IPS DF 6.9 (cell line): ENCODE measurements around the gene PLXNA3.
"Not testable (repeated sequence)": the region's sequence is repeated elsewhere in the genome, so short reads cannot be mapped to it uniquely, and the experiment has no call there.

ENCODE experiments used
- DNase-seq: peaks from one replicate; pipeline ENCODE4 v3.0.0-alpha.2; 2013; ENCODE audit warnings: low read depth, low spot score
- H3K27ac ChIP-seq: one replicate; pipeline ENCODE4 v1.5.1; 2013; ENCODE audit warnings: low read length, control low read depth
- H3K27me3 ChIP-seq: 2 replicates; pipeline ENCODE4 v1.6.1; 2013; ENCODE audit warnings: mild to moderate bottlenecking, low read length; ENCODE audit not compliant: control insufficient read depth, insufficient read depth
- H3K36me3 ChIP-seq: 2 replicates; pipeline ENCODE4 v1.6.1; 2013; ENCODE audit warnings: low read length; ENCODE audit not compliant: control insufficient read depth, insufficient read depth
- H3K4me1 ChIP-seq: 2 replicates; pipeline ENCODE4 v1.6.1; 2013; ENCODE audit warnings: low read length; ENCODE audit not compliant: control insufficient read depth, insufficient read depth
- H3K4me3 ChIP-seq: 2 replicates; pipeline ENCODE4 v1.5.1; 2013; ENCODE audit warnings: mild to moderate bottlenecking, low read length
- H3K9me3 ChIP-seq: 2 replicates; pipeline ENCODE4 v1.6.1; 2013; ENCODE audit warnings: low read length, inconsistent platforms; ENCODE audit not compliant: control insufficient read depth, insufficient read depth
- WGBS: extraction: QIAGEN DNeasy Blood & Tissue Kit; methylation state at CpG from one replicate; pipeline ENCODE4 v1.1.7; 2013; ENCODE audit warnings: mixed read lengths, missing lambda C conversion rate; ENCODE audit not compliant: insufficient read length, insufficient coverage; 5-methylcytosine and 5-hydroxymethylcytosine counted together

The PLXNA3 gene

GRCh38 chrX:154487518-154488290 is 29.6 kb downstream of the PLXNA3 start:
- no peaks in the 10 kb centered on the region for H3K9me3 ChIP-seq
- WGBS: no CpG with 5 or more reads among the region's 28 CpGs
- H3K4me3 ChIP-seq: no peak overlapping the region
- H3K27ac ChIP-seq: no peak overlapping the region
- no peak for DNase-seq
- peaks cover 3% of the 10 kb centered on the region; the same call in 1 of the 2 replicates for H3K36me3 ChIP-seq
- no peaks in the 10 kb centered on the region for H3K27me3 ChIP-seq
- peaks cover 2% of the 10 kb centered on the region; the same call in 1 of the 2 replicates for H3K4me1 ChIP-seq

- peaks cover 2% of the 10 kb centered on the region; the same call in 1 of the 2 replicates for H3K4me1 ChIP-seq
- no peak overlapping the region for H3K27ac ChIP-seq
- DNase-seq: no peak
- no peaks in the 10 kb centered on the region for H3K27me3 ChIP-seq
- no peak overlapping the region for H3K4me3 ChIP-seq
- WGBS: no CpG with 5 or more reads among the region's 20 CpGs
- no peaks in the 10 kb centered on the region for H3K9me3 ChIP-seq
- H3K36me3 ChIP-seq: peaks cover 3% of the 10 kb centered on the region; the same call in 1 of the 2 replicates
Observed at GRCh38 chrX:154488336-154489075, 30.4 kb downstream of the PLXNA3 start.

GRCh38 chrX:154489182-154489581 is 31.1 kb downstream of the PLXNA3 start:
- Histone ChIP-seq H3K4me3 (no peak overlapping the region), H3K27ac (no peak overlapping the region)
- no CpG with 5 or more reads among the region's 4 CpGs for WGBS

GRCh38 chrX:154490021-154490413 is 31.9 kb downstream of the PLXNA3 start:
- Histone ChIP-seq H3K9me3 (no peaks in the 10 kb centered on the region), H3K4me3 (peak overlapping the region; percentile 53; the same call in 1 of the 2 replicates), H3K27ac (no peak overlapping the region), H3K27me3 (no peaks in the 10 kb centered on the region), H3K4me1 (peaks cover 2% of the 10 kb centered on the region; the same call in 1 of the 2 replicates), H3K36me3 (no peaks in the 10 kb centered on the region; the same call in 1 of the 2 replicates)
- no peak for DNase-seq
- WGBS: no CpG with 5 or more reads among the region's 19 CpGs

More at GRCh38 chrX:154489182-154489581, 31.1 kb downstream of the PLXNA3 start:
- no peak for DNase-seq
- Histone ChIP-seq H3K27me3 (no peaks in the 10 kb centered on the region), H3K9me3 (no peaks in the 10 kb centered on the region), H3K4me1 (peaks cover 2% of the 10 kb centered on the region; the same call in 1 of the 2 replicates), H3K36me3 (peaks cover 3% of the 10 kb centered on the region; the same call in 1 of the 2 replicates)

- Histone ChIP-seq H3K4me3 (peak within 1 kb of the TSS; percentile 53; the same call in 1 of the 2 replicates), H3K4me1 (peaks cover 2% of the 10 kb centered on the region; the same call in 1 of the 2 replicates), H3K27ac (no peak within 1 kb of the TSS), H3K9me3 (no peaks in the 10 kb centered on the region), H3K36me3 (no peaks in the 10 kb centered on the region; the same call in 1 of the 2 replicates), H3K27me3 (no peaks in the 10 kb centered on the region)
- DNase-seq: peak; percentile 78
- WGBS: no CpG with 5 or more reads among the region's 71 CpGs
Observed at GRCh38 chrX:154490414-154491083, 32.5 kb downstream of the PLXNA3 start, which contains the start of gene SLC10A3. TSS of gene SLC10A3 (minus strand) at chrX:154490629. CDS start at chrX:154488940, 1,689 bp downstream.

GRCh38 chrX:154494715-154495114 is 36.6 kb downstream of the PLXNA3 start:
- Histone ChIP-seq H3K27me3 (no peaks in the 10 kb centered on the region), H3K9me3 (no peaks in the 10 kb centered on the region), H3K4me3 (no peak overlapping the region), H3K27ac (no peak overlapping the region), H3K4me1 (no peaks in the 10 kb centered on the region), H3K36me3 (no peaks in the 10 kb centered on the region)
- no CpG with 5 or more reads among the region's 3 CpGs for WGBS
- DNase-seq: no peak

- H3K36me3 ChIP-seq: no peaks in the 10 kb centered on the region
- DNase-seq: no peak
- H3K27me3 ChIP-seq: no peaks in the 10 kb centered on the region
- H3K4me1 ChIP-seq: no peaks in the 10 kb centered on the region
- H3K27ac ChIP-seq: no peak overlapping the region
- H3K4me3 ChIP-seq: no peak overlapping the region
- no peaks in the 10 kb centered on the region for H3K9me3 ChIP-seq
- no CpG with 5 or more reads among the region's 6 CpGs for WGBS
Observed at GRCh38 chrX:154495472-154495922, 37.4 kb downstream of the PLXNA3 start.

- WGBS: no CpG with 5 or more reads among the region's 4 CpGs
- H3K4me3 ChIP-seq, DNase-seq, H3K4me1 ChIP-seq, H3K27ac ChIP-seq, H3K27me3 ChIP-seq, H3K36me3 ChIP-seq, H3K9me3 ChIP-seq: not testable (repeated sequence)
Observed at GRCh38 chrX:154496591-154497137, 38.6 kb downstream of the PLXNA3 start.

GRCh38 chrX:154501423-154501822 is 43.3 kb downstream of the PLXNA3 start:
- not testable (repeated sequence) for H3K4me1 ChIP-seq, H3K4me3 ChIP-seq, H3K9me3 ChIP-seq, DNase-seq, H3K36me3 ChIP-seq, H3K27me3 ChIP-seq, H3K27ac ChIP-seq
- no CpG with 5 or more reads among the region's 7 CpGs for WGBS

- Histone ChIP-seq H3K36me3 (no peaks in the 10 kb centered on the region), H3K4me1 (no peaks in the 10 kb centered on the region), H3K9me3 (no peaks in the 10 kb centered on the region), H3K27ac (no peak overlapping the region), H3K27me3 (no peaks in the 10 kb centered on the region), H3K4me3 (no peak overlapping the region)
- WGBS: no CpG with 5 or more reads among the region's 8 CpGs
- DNase-seq: no peak
Observed at GRCh38 chrX:154502098-154502497, 44.0 kb downstream of the PLXNA3 start.
